ENCODE measurements around the gene RAB26. TPM values are rescaled to one million over a fixed set of nuclear protein-coding genes. Genes with fewer than 3 reads are reported as not detected.

The RAB26 gene
- total RNA-seq, 1 donor = 0.27 TPM

GRCh38 chr16:2156849-2157224, 8.4 kb downstream of the RAB26 start:
- no peak for DNase-seq (ENCODE audit: low read depth)
- no peak for TF ChIP-seq CTCF (IDR thresholded peaks at IDR 0.05; ENCODE audit: insufficient read depth, low read length)
- peak overlapping the region; percentile 93 for H3K4me3 ChIP-seq (ENCODE audit: low read depth, low read length)

GRCh38 chr16:2157480-2158261, 9.2 kb downstream of the RAB26 start:
- no peak for TF ChIP-seq CTCF (IDR thresholded peaks at IDR 0.05; ENCODE audit: insufficient read depth, low read length)
- no peak for DNase-seq (ENCODE audit: low read depth)
- H3K4me3 ChIP-seq (ENCODE audit: low read depth, low read length) = peak overlapping the region; percentile 93

- peak overlapping the region; percentile 93 for H3K4me3 ChIP-seq (ENCODE audit: low read depth, low read length)
- TF ChIP-seq CTCF (IDR thresholded peaks at IDR 0.05; ENCODE audit: insufficient read depth, low read length) = no peak
- DNase-seq (ENCODE audit: low read depth) = no peak
Observed at GRCh38 chr16:2158262-2158638, 9.8 kb downstream of the RAB26 start.

GRCh38 chr16:2159175-2159838, 10.9 kb downstream of the RAB26 start:
- TF ChIP-seq CTCF (IDR thresholded peaks at IDR 0.05; ENCODE audit: insufficient read depth, low read length) = no peak
- peak overlapping the region; percentile 52 for H3K4me3 ChIP-seq (ENCODE audit: low read depth, low read length)
- DNase-seq (ENCODE audit: low read depth) = peak; percentile 87

GRCh38 chr16:2160915-2161551, 12.6 kb downstream of the RAB26 start:
- H3K4me3 ChIP-seq (ENCODE audit: low read depth, low read length) = peak overlapping the region; percentile 22
- DNase-seq (ENCODE audit: low read depth) = peak; percentile 70
- no peak for TF ChIP-seq CTCF (IDR thresholded peaks at IDR 0.05; ENCODE audit: insufficient read depth, low read length)

GRCh38 chr16:2161911-2162310, 13.5 kb downstream of the RAB26 start:
- DNase-seq (ENCODE audit: low read depth) = no peak
- no peak for TF ChIP-seq CTCF (IDR thresholded peaks at IDR 0.05; ENCODE audit: insufficient read depth, low read length)
- no peak overlapping the region for H3K4me3 ChIP-seq (ENCODE audit: low read depth, low read length)
